Stimulated activated CD4-positive, alpha-beta T cell treated with anti-CD3 and anti-CD28 coated beads, Interleukin-4, amount 100 ng/mL, for 24 hours (primary cell): ENCODE data around the gene AMER2.
"Not testable (repeated sequence)": the region's sequence is repeated elsewhere in the genome, so short reads cannot be mapped to it uniquely, and the experiment has no call there.

Source experiments
- DNase-seq: peaks from one replicate; pipeline ENCODE4 v3.0.0-alpha.2; 2020

Gene AMER2

GRCh38 chr13:25180775-25181537 is 8.9 kb upstream of the AMER2 start:
- no peak for DNase-seq

- DNase-seq = no peak
Observed at GRCh38 chr13:25179832-25180774, 8.0 kb upstream of the AMER2 start.

- no peak for DNase-seq
Observed at GRCh38 chr13:25179011-25179410, 6.9 kb upstream of the AMER2 start.

GRCh38 chr13:25178070-25178469 is 6.0 kb upstream of the AMER2 start:
- no peak for DNase-seq

- no peak for DNase-seq
Observed at GRCh38 chr13:25177636-25178035, 5.5 kb upstream of the AMER2 start.

GRCh38 chr13:25177012-25177411 is 4.9 kb upstream of the AMER2 start:
- no peak for DNase-seq

GRCh38 chr13:25175431-25175830 is 3.3 kb upstream of the AMER2 start:
- DNase-seq = no peak

GRCh38 chr13:25175026-25175425 is 2.9 kb upstream of the AMER2 start:
- DNase-seq = no peak

- no peak for DNase-seq
Observed at GRCh38 chr13:25174304-25174703, 2.2 kb upstream of the AMER2 start.

GRCh38 chr13:25172303-25172630 is 179 bp upstream of the AMER2 start:
- DNase-seq = no peak

GRCh38 chr13:25171170-25171516 is 945 bp downstream of the AMER2 start:
- DNase-seq = no peak

GRCh38 chr13:25170554-25171111 is 1.5 kb downstream of the AMER2 start:
- no peak for DNase-seq

- DNase-seq = no peak
Observed at GRCh38 chr13:25169951-25170553, 2.0 kb downstream of the AMER2 start.

GRCh38 chr13:25169356-25169755 is 2.7 kb downstream of the AMER2 start:
- no peak for DNase-seq

GRCh38 chr13:25168790-25169189 is 3.3 kb downstream of the AMER2 start:
- no peak for DNase-seq

- no peak for DNase-seq
Observed at GRCh38 chr13:25167382-25168174, 4.5 kb downstream of the AMER2 start.

- no peak for DNase-seq
Observed at GRCh38 chr13:25166306-25166705, 5.8 kb downstream of the AMER2 start.

GRCh38 chr13:25165663-25166062 is 6.4 kb downstream of the AMER2 start:
- no peak for DNase-seq

GRCh38 chr13:25165163-25165562 is 6.9 kb downstream of the AMER2 start:
- not testable (repeated sequence) for DNase-seq

- no peak for DNase-seq
Observed at GRCh38 chr13:25157681-25158080, 14.4 kb downstream of the AMER2 start.

GRCh38 chr13:25153736-25154135 is 18.4 kb downstream of the AMER2 start:
- DNase-seq = no peak

- DNase-seq = no peak
Observed at GRCh38 chr13:25151626-25152195, 20.4 kb downstream of the AMER2 start.
